GM18519 (cell line): ENCODE measurements around the gene VWA3A.
"Not testable (repeated sequence)": the region's sequence is repeated elsewhere in the genome, so short reads cannot be mapped to it uniquely, and the experiment has no call there.

Experiments
- ATAC-seq: cut with Tn5 transposase; IDR thresholded peaks from one replicate; pipeline ENCODE4 v1.9.1; 2021; ENCODE audit warnings: mild to moderate bottlenecking, moderate library complexity; ENCODE audit not compliant: unreplicated experiment, low FRiP score

VWA3A gene

GRCh38 chr16:22195695-22196558 lies 103.6 kb downstream of the VWA3A start:
- ATAC-seq: no peak

DNA sequence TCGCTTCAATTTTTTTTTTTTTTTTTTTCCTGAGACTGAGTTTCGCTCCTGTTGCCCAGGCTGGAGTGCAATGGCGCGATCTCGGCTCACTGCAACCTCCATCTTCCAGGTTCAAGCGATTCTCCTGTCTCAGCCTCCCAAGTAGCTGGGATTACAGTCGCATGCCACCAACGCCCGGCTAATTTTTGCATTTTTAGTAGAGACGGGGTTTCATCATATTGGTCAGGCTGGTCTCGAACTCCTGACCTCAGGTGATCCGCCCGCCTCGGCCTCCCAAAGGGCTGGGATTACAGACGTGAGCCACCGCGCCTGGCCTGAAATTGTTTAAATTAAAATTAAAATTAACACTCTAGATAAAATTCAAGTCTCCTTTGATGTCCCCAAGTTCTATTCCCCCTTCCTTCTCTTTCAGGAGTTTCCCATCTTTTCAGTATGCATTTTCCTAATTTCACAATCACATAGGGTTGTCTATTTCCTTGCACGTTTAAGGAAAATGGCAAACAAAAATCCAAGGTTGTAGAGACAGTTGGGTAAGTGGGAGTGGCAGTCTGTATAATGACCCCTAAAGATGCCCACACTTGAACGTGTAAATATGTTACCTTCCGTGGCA lies 104.3 kb downstream of the VWA3A start:
- ATAC-seq: not testable (repeated sequence)

- no peak for ATAC-seq
These were observed 106.4 kb downstream of the VWA3A start for GRCh38 chr16:22198547-22199293.

GRCh38 chr16:22202261-22202637 lies 109.9 kb downstream of the VWA3A start:
- ATAC-seq: no peak

- ATAC-seq: no peak
These were observed 110.8 kb downstream of the VWA3A start for GRCh38 chr16:22203091-22203490.

GRCh38 chr16:22204091-22204655 lies 111.8 kb downstream of the VWA3A start:
- ATAC-seq: no peak

- no peak for ATAC-seq
These were observed 113.3 kb downstream of the VWA3A start for GRCh38 chr16:22205577-22206012.

DNA sequence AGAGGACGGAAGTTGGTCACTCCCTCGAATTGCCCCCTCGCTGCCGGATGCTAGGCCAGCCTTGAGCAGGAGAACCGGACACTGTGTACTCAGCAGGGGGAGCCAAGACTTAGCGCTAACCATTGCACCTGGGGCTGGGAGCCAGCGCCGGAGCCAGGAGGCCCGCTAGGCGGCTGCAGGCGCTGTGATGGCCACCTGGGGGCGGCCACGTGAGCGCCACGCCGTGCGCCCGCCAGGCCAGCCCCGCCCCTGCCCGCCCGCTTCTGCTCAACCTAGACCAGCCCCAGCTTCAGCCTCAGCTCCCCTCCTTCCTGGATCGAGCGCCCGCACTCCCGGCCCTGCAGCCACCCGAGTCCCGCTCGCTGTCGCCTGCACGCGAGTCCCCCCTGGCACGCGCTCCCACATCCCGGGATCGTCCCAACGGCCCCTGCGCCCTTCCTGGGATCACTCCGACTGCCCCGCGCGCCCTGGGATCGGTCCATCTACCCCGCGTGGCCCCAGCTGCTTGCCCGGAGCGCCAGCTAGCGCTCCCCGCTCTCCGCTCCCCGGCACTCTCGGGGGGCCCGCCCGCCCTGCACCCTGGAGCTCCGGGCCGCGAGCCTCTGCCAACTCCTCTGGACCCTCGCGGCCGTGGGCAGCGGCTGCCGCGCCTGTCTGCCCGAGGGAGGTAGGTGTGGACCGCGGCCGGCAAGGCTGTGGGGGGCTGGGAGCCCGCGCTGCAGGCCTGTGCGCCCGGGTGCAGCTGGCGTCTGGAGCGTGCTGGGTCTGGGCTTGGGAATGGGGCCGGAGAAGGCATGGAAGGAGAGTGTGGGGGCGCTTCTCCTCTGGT lies 113.9 kb downstream of the VWA3A start, which contains the start of gene EEF2K:
Gene EEF2K (plus strand): TSS at position 266 of the 829 bp plus-strand sequence. CDS start 19,452 bp downstream, outside the sequence.
- ATAC-seq: peak; percentile 63
